CD4-positive, alpha-beta T cell treated with Interleukin-4 for 4 hours (primary cell): ENCODE measurements around the gene SLC22A31.

Source experiments
- DNase-seq: peaks from one replicate; pipeline ENCODE4 v3.0.0-alpha.2; 2020

Gene SLC22A31

GRCh38 chr16:89164847-89165680 is 35.3 kb downstream of the SLC22A31 start:
- DNase-seq, result no peak

- no peak for DNase-seq
Measured at GRCh38 chr16:89164436-89164835, 35.9 kb downstream of the SLC22A31 start.

DNA sequence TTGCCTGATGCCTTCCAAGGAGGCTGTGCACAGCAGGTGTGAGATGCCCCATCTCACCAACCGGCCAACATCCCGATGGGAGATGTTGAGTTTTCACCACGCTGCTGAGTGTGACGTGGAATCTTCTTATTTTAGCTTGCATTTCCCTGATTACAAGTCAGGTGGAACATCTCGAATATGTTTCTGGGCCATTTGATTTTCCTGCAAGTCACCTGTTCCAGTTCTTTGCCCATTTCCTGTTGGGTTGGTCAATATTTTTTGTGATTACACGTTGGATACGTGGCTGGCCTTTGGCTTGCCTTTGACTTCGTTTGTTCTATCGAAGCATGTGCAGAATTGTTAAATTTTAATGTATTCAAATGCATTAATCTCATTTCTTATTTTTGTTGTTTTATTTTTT is 37.0 kb downstream of the SLC22A31 start:
- DNase-seq, result no peak

DNA sequence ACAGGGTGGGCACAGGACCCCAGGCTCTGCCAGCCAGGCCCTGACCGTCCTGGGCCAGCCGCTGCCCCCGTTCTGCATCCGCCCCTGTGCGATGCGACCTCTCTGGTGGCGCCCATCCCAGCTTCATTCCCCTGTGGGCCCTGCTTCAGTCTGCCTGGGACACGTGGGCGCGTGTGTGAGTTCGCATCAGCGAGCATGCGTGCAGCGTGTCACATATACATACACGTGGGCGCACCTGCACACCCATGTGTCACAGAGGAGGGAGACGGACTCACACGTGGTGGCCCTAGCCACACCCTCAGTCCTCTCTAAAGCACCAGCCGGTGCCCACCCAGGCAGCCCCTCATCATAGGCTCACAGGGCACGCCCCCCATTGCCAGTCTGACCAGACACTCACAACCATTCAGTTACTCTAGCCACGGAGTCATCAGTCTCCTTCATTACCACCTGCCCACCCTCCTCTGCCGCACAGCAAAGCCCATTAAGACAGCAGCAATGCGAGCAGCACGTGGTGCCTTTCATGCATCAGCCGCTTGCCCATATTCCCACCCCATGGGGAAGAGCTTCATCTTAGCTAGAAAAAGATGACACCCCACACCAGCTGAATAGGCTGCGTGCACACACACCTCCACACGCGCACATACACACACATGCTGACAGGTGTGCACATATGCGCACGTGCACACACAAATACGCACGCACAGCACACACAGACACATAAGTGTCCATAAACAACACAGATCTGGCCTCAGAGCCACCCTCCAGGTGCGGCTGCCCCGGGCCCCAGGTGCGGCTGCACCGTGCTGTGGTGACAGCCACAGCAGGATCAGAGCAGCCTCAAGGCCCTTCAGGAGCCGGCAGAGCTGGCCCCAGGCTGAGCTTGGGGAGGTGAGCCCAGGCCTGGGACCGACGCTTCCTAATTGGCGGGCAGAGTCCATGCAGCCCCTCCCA is 38.3 kb downstream of the SLC22A31 start:
- no peak for DNase-seq

DNA sequence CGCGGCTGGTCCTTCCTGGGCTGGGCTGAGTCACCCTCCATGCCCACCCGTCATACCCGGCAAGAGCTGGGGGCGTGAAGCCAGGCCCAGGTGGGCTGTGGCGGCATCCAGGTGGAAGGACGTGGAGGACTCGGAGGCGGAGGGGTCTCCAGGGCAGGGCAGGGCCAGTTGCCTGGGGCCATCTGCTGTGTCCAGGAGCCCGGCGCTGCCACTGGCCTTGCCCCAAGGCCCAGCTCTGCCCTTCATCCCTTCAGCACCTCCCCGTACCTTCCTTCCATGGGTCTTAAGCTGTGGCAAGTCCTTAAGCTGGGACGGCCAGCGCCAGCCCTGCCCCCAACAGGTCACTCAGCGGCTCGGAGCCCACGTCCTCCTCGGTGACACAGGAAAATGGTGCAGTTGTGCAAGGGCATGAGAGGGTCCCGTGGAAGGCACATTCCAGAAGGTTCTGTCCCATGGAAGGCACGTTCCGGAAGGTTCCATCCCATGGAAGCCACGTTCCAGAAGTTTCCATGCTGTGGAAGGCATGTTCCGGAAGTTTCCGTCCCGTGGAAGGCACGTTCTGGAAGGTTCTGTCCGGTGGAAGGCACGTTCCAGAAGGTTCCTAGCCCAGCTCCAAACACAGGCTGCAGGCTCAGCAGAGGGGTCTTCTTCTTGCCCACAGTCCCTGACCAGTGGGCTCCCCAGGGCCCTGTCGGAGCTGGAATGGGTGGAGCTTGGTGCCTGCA is 39.2 kb downstream of the SLC22A31 start:
- DNase-seq, result no peak

DNA sequence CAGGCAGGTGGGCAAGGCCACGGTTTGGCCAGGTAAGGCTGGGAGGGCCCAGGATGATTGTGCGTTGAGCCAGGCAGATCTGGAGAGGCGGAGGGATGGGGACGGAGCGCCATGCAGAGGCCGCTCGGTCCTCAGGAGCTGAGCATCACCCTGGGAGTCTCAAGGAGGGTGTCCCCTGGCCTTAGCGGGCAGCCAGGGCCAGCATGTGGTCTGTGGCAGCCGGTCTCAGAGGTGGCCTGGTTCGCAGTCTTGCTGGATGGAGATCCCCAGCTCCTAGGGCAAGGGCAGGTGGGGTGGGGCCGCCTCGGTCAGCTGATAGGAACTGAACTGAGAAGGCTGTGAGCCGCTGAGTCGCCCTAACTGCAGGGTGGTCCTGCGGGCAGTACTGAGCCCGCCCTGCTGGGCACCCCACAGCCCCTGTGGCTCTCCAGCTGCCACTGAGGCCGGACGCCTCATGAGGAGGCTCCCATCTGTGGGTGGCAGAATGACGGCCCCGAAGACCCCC is 40.4 kb downstream of the SLC22A31 start:
- DNase-seq, result no peak

DNA sequence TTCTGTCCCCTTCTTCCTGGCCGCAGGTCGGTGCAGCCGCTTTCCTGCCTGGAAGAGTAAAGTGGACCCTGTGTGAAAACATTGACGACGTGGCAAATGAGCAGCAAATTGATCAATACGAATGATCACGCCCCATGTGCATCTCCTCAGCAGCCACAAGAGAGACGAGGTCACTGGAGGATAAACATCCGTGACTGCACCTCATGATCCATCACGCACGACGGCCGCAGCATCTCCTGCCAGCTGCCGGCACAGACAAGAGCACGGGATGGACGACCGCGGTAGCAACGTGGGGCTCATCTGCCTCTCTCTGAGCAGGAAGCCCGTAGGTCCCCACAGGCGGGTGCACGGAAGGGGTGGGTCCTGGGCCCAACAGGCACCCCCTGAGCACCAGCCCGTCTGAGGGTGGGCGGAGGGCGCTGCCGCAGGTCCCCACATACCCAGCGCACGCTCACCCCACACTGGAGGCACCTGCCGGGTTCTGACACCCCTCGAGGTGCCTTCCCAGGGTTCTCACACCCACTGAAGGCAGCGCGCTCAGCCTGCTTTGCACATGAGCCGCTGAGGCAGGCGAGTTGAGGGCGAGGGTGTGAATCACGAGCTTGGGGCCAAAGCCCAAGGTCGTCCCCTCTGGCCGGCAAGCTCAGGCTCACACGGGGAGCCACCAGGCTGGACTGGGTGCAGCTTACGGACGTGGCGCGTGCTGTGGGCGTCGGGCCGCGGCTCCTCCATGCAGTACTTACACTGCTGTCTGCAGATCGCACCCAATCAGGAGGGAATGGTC is 41.1 kb downstream of the SLC22A31 start:
- no peak for DNase-seq

DNA sequence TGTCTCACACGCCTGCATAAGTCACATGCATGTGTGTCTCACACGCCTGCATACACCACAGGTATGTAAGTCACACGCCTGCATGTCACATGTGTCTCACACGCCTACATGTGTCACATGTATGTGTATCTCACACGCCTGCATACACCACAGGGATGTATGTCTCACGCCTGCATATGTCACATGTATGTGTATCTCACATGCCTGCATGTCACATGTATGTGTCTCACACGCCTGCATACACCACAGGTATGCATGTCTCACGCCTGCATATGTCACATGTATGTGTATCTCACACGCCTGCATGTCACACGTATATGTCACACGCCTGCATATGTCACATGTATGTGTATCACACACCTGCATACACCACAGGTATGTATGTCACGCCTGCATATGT is 42.6 kb downstream of the SLC22A31 start:
- DNase-seq, result no peak

DNA sequence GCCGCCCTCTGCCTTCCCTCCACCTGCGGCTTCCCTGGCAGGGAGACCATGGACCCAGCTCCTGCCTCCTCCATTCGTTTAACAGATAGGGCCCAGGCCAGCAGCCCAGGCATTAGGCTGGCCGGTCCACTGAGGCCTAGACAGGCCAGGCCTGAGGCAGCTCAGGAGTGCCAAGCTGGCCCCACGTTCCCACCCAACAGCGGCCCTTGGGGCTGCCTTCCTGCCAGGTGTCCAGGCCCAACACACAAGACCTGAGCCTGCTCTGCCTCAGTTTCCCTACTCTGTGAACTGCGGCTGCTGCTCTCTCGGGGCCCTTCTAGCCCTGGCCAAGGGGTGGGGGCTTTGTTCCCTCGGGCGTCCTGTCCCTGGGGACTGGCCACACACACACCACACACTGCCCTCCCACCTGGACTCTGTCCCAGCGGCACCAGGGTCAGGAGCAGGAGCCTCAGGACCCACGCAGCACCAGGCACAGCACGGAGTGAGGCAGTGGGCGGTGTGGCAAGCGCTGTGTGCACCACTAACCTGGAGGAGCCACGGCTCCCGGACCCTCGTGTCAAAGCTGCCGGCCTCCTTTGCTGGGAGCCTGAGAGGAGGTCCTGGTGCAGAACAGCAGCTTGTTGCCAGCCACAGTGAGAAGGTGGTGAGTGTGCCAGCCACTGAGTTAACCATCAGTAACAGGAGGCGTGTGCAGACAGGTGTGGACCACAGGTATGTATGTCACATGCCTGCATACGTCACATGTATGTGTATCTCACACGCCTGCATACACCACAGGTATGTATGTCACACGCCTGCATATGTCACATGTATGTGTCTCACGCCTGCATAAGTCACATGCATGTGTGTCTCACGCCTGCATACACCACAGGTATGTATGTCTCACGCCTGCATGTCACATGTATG is 43.3 kb downstream of the SLC22A31 start:
- no peak for DNase-seq

- DNase-seq, result no peak
Measured at GRCh38 chr16:89155851-89156739, 44.2 kb downstream of the SLC22A31 start.

DNA sequence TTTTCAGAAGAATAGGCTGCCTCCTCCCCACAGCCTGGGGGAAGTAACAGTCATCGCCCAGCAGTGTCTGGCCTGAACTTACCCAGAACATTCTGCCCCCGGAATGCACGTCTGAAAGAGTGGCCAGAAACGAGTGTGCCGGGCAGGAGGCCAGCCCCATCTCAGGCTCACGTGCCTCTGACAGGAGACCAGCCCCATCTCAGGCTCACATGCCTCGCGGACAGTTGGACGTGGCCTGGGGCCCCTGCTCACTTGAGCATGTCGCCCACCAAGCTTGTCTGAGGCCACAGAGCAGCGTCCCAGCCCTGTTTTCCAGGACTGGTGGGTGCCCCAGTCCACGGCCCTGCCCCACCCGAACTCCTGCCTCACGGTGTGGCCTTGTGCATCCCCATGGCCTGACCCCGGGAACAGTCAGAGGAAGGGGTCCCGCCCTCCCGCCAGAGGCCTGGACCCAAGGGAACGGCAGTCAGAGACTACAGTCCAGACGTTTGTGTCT is 45.1 kb downstream of the SLC22A31 start:
- DNase-seq, result no peak

- DNase-seq, result no peak
Measured at GRCh38 chr16:89154390-89155183, 45.8 kb downstream of the SLC22A31 start.

- DNase-seq, result no peak
Measured at GRCh38 chr16:89153848-89154271, 46.5 kb downstream of the SLC22A31 start.

DNA sequence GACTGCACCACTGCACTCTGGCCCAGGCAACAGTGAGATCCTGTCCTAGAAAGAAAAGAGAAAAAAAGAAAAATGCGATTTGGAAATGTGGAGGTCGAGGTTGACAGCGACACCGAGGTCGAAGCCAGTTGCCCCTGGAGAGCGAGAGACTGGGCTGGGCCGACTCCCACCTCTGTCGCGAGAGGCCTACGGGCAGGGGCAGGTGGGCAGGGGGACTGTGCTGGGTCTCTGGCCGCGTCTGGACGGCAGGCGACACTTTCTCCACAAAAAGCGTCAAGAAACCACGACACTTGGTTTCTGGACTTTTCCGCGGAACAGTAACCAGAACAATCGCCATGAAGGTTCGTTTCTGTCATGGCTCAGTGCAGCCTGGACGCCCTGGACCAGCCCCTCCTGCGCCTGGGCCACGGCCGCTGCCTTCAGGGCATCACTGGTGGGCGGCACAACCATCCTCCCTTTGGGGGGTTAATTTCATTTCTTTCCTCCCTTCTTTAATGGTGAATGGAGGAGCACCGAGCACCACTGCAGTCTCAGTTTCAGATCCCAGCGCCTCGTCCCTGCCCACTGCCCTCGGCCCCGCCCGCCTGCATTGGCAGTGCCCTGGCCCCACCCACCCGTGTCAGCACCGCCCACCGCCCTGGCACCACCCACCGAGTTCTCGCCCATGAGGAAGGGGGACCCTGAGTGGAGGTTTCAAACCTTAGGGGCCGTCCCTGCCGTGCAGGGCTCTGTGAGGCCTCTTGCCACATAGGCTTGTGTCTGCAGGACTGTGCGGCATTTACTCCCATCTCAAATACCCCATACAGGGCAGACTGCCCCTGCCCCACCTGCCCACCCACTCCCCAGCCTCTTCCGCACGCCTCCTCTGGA is 47.3 kb downstream of the SLC22A31 start:
- no peak for DNase-seq

DNA sequence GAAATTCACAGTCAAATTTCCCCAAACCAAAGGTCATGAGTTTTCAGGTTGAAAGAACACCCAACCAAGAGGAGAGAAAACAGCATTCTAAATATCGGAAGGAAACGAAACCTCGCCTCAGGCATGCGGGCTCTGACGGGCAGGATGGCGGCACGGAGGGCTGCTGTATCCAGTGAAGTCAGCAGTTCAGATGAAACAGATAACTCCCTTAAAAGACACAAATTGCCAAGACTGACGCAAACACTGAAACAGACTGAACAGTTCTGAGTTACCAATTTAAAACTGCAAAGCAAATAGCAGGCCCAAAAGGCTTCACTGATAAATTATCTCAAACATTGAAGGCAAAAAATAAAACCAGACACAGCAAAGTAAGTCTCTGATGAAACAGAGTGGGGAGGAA is 49.4 kb downstream of the SLC22A31 start:
- no peak for DNase-seq

DNA sequence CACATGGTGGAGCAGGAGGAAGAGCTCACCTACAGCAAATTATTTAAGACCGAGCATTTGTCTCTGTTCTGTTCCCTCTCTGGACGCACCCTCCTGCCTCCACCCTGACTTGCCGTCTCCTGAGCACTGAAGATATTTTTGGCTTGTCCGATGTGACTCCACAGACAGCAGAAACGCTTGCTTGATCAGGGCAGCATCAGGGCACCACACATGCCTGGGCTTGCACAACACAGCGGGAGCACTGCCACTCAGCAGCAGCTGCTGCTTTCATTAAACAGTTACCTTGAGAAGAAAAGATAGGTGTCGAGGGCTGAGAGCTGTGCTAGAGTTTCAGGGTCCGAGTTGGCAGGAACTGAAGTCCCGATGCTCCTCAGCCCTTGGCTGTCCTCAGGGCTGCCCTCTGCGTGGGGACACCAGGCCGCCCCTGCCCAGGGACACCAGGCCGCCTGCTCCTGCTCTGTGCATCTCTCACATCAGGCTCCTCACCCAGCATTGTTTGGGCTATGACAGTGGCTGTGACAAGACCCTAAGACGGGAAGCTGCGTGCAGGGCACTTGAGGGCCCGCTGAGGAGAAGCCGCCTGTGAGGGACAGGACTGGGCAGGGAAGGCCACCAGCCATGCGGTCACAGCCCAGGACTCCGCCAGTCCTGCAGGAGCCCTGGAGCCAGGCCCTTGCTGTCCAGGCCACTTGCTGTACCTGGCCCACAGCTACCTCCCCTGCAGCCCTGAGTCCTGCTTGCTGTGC is 50.1 kb downstream of the SLC22A31 start:
- DNase-seq, result no peak

GRCh38 chr16:89149386-89149785 is 51.0 kb downstream of the SLC22A31 start:
- DNase-seq, result no peak
